HepG2 (cell line): ENCODE data around the gene SH3GL1. TPM values are rescaled to one million over a fixed set of nuclear protein-coding genes. Genes with fewer than 3 reads are reported as not detected.

Experiments used
- ARHGAP35 ChIP-seq: sonication (generic); formaldehyde crosslinking; IDR thresholded peaks from 2 replicates; pipeline ENCODE4 v1.9.0; 2022; ENCODE audit warnings: mild to moderate bottlenecking, inconsistent platforms, moderate library complexity, missing genetic modification reagents, borderline replicate concordance
- ESRRA ChIP-seq: sonication (generic); formaldehyde crosslinking; IDR thresholded peaks from 2 replicates; pipeline ENCODE4 v1.5.1; 2020; ENCODE audit warnings: mild to moderate bottlenecking, low read depth, missing genetic modification reagents
- ETV5 ChIP-seq: IDR thresholded peaks from 2 replicates; pipeline ENCODE4 v1.6.1; 2018; ENCODE audit warnings: missing biosample characterization, missing genetic modification reagents, inconsistent platforms, borderline replicate concordance
- GABPB1 ChIP-seq: IDR thresholded peaks from 2 replicates; pipeline ENCODE4 v1.6.1; 2016; ENCODE audit warnings: mild to moderate bottlenecking, missing genetic modification reagents, moderate library complexity, missing compliant biosample characterization
- GTF2F1 ChIP-seq: fragments of 150-350 bp; IDR thresholded peaks from 2 replicates; pipeline ENCODE4 v1.6.1; 2014; ENCODE audit warnings: low read length
- HES4 ChIP-seq: sonication (generic); formaldehyde crosslinking; IDR thresholded peaks from 2 replicates; pipeline ENCODE4 v1.9.0; 2021; ENCODE audit warnings: mild to moderate bottlenecking, missing genetic modification reagents, borderline replicate concordance
- HMG20A ChIP-seq: IDR thresholded peaks from 2 replicates; pipeline ENCODE4 v1.6.1; 2016; ENCODE audit warnings: borderline replicate concordance
- HNRNPUL1 ChIP-seq: fragments of 200-400 bp; formaldehyde crosslinking; IDR thresholded peaks from 2 replicates; pipeline ENCODE4 v1.6.1; 2017; ENCODE audit warnings: low read depth, mild to moderate bottlenecking, low read length, moderate library complexity
- KDM6A ChIP-seq: IDR thresholded peaks from 2 replicates; pipeline ENCODE4 v1.6.1; 2016; ENCODE audit warnings: low read depth
- KLF12 ChIP-seq: sonication (generic); formaldehyde crosslinking; IDR thresholded peaks from 2 replicates; pipeline ENCODE4 v1.4.0; 2020; ENCODE audit warnings: missing genetic modification reagents, borderline replicate concordance
- KMT2A ChIP-seq: sonication (generic); formaldehyde crosslinking; IDR thresholded peaks from 2 replicates; pipeline ENCODE4 v1.4.0; 2020; ENCODE audit warnings: missing genetic modification reagents
- MZF1 ChIP-seq: sonication (generic); formaldehyde crosslinking; IDR thresholded peaks from 2 replicates; pipeline ENCODE4 v1.8.1; 2023; ENCODE audit warnings: mild to moderate bottlenecking, missing genetic modification reagents, borderline replicate concordance
- NPAS2 ChIP-seq: sonication (generic); formaldehyde crosslinking; IDR thresholded peaks from 2 replicates; pipeline ENCODE4 v1.8.0; 2022; ENCODE audit warnings: mild to moderate bottlenecking, missing genetic modification reagents, borderline replicate concordance
- NR3C1 ChIP-seq: sonication (generic); formaldehyde crosslinking; IDR thresholded peaks from 2 replicates; pipeline ENCODE4 v1.4.0; 2020; ENCODE audit warnings: missing genetic modification reagents
- PRDM15 ChIP-seq: sonication (generic); formaldehyde crosslinking; IDR thresholded peaks from 2 replicates; pipeline ENCODE4 v1.4.0; 2020; ENCODE audit warnings: missing genetic modification reagents
- RBAK ChIP-seq: sonication (generic); formaldehyde crosslinking; IDR thresholded peaks from 2 replicates; pipeline ENCODE4 v1.5.1; 2020; ENCODE audit warnings: mild to moderate bottlenecking, missing genetic modification reagents
- SUZ12 ChIP-seq: fragments of 150-350 bp; IDR thresholded peaks from 2 replicates; pipeline ENCODE4 v1.6.1; 2014; ENCODE audit warnings: low read depth, low read length
- TFDP1 ChIP-seq: IDR thresholded peaks from 2 replicates; pipeline ENCODE4 v1.6.1; 2016; ENCODE audit warnings: missing compliant biosample characterization, missing genetic modification reagents, borderline replicate concordance
- THAP8 ChIP-seq: sonication (generic); formaldehyde crosslinking; IDR thresholded peaks from 2 replicates; pipeline ENCODE4 v1.5.1; 2020; ENCODE audit warnings: missing genetic modification reagents, mild to moderate bottlenecking, borderline replicate concordance
- ZFP82 ChIP-seq: sonication (generic); formaldehyde crosslinking; IDR thresholded peaks from 2 replicates; pipeline ENCODE4 v1.5.1; 2020; ENCODE audit warnings: mild to moderate bottlenecking, missing genetic modification reagents, borderline replicate concordance
- ZKSCAN5 ChIP-seq: sonication (generic); formaldehyde crosslinking; IDR thresholded peaks from 2 replicates; pipeline ENCODE4 v1.5.1; 2020; ENCODE audit warnings: mild to moderate bottlenecking, missing genetic modification reagents
- ZNF121 ChIP-seq: sonication (generic); formaldehyde crosslinking; IDR thresholded peaks from 2 replicates; pipeline ENCODE4 v1.5.0; 2020; ENCODE audit warnings: mild to moderate bottlenecking, missing genetic modification reagents
- ZNF264 ChIP-seq: sonication (generic); formaldehyde crosslinking; IDR thresholded peaks from 2 replicates; pipeline ENCODE4 v1.4.0; 2020; ENCODE audit warnings: missing genetic modification reagents
- ZNF274 ChIP-seq: sonication (generic); formaldehyde crosslinking; IDR thresholded peaks from 2 replicates; pipeline ENCODE4 v1.5.1; 2020; ENCODE audit warnings: mild to moderate bottlenecking, missing genetic modification reagents
- ZNF431 ChIP-seq: sonication (generic); formaldehyde crosslinking; IDR thresholded peaks from 2 replicates; pipeline ENCODE4 v1.9.0; 2022; ENCODE audit warnings: missing genetic modification reagents, low read depth, mild to moderate bottlenecking, borderline replicate concordance
- ZNF652 ChIP-seq: IDR thresholded peaks from 2 replicates; pipeline ENCODE4 v1.6.1; 2016; ENCODE audit warnings: low read depth, borderline replicate concordance
- polyA plus RNA-seq, 8 experiments: library from polyadenylated mRNA; depleted of rRNA in 3 of 8; stranded (reverse) in 7 of 8; unstranded in 1 of 8; fragments of >200 nt; fragmentation: Illumina TruSeq in 4 of 8; extraction: Trizol in 4 of 8; gene quantifications; 2 replicates each; pipeline versions ENCODE4 v1.2.1 to v1.2.3, GENCODE V29; 2011 to 2016; ENCODE audit warnings: low read depth in 4 of 8, missing spikeins in 1 of 8, mixed read lengths in 1 of 8; ENCODE audit not compliant: insufficient read depth in 1 of 8
- total RNA-seq, 5 experiments: library from RNA; depleted of rRNA; stranded (reverse); fragments of >200 nt; fragmentation: Illumina TruSeq; extraction: Trizol; gene quantifications; 2 replicates each; pipeline ENCODE4 v1.2.3, GENCODE V29; 2016; ENCODE audit warnings: low read depth in 1 of 5

SH3GL1 gene
- total and polyA plus RNA-seq, 2 of the 13 experiments (the other 11 are each of a cell fraction or from before 2014, with no cell fraction given) = 33.0 to 45.1 TPM

- TF ChIP-seq ZNF431 = 0 out of 2 replicates have a peak, but pooled peaks have one; percentile 36
- TF ChIP-seq ETV5 (CRISPR knock-in tag) = peak; percentile 48; the same call in 1 of the 2 replicates
- TF ChIP-seq THAP8 = no peak
- TF ChIP-seq ZNF274 = no peak; the same call in 1 of the 2 replicates
- peak; percentile 82 for TF ChIP-seq KDM6A (CRISPR knock-in tag)
- TF ChIP-seq GABPB1 = peak; percentile 54; the same call in 1 of the 2 replicates
- TF ChIP-seq ARHGAP35 (CRISPR knock-in tag) = no peak; the same call in 1 of the 2 replicates
- no peak; the same call in 1 of the 2 replicates for TF ChIP-seq PRDM15 (CRISPR knock-in tag)
- no peak for TF ChIP-seq SUZ12
- no peak for TF ChIP-seq MZF1 (CRISPR knock-in tag)
- 0 out of 2 replicates have a peak, but pooled peaks have one; percentile 53 for TF ChIP-seq ZNF264
- no peak for TF ChIP-seq GTF2F1
- no peak; the same call in 1 of the 2 replicates for TF ChIP-seq TFDP1 (CRISPR knock-in tag)
- no peak for TF ChIP-seq RBAK
- peak; percentile 71 for TF ChIP-seq KLF12 (CRISPR knock-in tag)
- TF ChIP-seq HES4 (CRISPR knock-in tag) = no peak
- TF ChIP-seq HMG20A (CRISPR knock-in tag) = no peak
- TF ChIP-seq NR3C1 (CRISPR knock-in tag) = no peak
- no peak for TF ChIP-seq HNRNPUL1
- TF ChIP-seq KMT2A = no peak
- no peak for TF ChIP-seq ZKSCAN5 (CRISPR knock-in tag)
- no peak for TF ChIP-seq NPAS2 (CRISPR knock-in tag)
- TF ChIP-seq ZFP82 (CRISPR knock-in tag) = peak; percentile 50; the same call in 1 of the 2 replicates
- peak; percentile 96 for TF ChIP-seq ZNF652 (CRISPR knock-in tag)
- TF ChIP-seq ZNF121 (CRISPR knock-in tag) = no peak; the same call in 1 of the 2 replicates
- TF ChIP-seq ESRRA = peak; percentile 83
Measured at GRCh38 chr19:4342615-4343369, 57.6 kb downstream of the SH3GL1 start (continued).
